Right lobe of liver (tissue), 6 donors: ENCODE data around the gene RAPGEF3. TPM values are rescaled to one million over a fixed set of nuclear protein-coding genes. Genes with fewer than 3 reads are reported as not detected.
A peak's percentile ranks its signal among the peaks of the same experiment; 100 is the strongest.

ENCODE experiments used
- ATAC-seq, 4 donors: fragments of 200-7000 bp; cut with Tn5 transposase; one replicate each; pipeline ENCODE4 v1.9.1; 2020; ENCODE audit warnings: mild to moderate bottlenecking in 4 of 4, moderate library complexity in 4 of 4
- DNase-seq, 3 donors: peaks; one replicate each; pipeline ENCODE4 v3.0.0-alpha.2; 2020
- H3K27ac ChIP-seq, 3 donors: fragments of 200-600 bp; one replicate each; pipeline ENCODE4 v1.8.0; 2022
- H3K27me3 ChIP-seq, 2 donors: fragments of 200-600 bp; one replicate each; pipeline ENCODE4 v1.8.0; 2022
- H3K36me3 ChIP-seq, 4 donors: fragments of 200-600 bp; sonication (generic) in 1 of 4; one replicate each; pipeline versions ENCODE4 v1.5.1 to v1.8.0; 2017 to 2022; ENCODE audit warnings: control low read depth in 1 of 4
- H3K4me1 ChIP-seq, 4 donors: fragments of 200-600 bp; sonication (generic) in 1 of 4; one replicate each; pipeline versions ENCODE4 v1.5.1 to v1.8.0; 2017 to 2022; ENCODE audit warnings: control low read depth in 1 of 4
- H3K4me3 ChIP-seq, 3 donors: fragments of 200-600 bp; one replicate each; pipeline ENCODE4 v1.8.0; 2022
- H3K9me3 ChIP-seq, 4 donors: fragments of 200-600 bp; sonication (generic) in 1 of 4; one replicate each; pipeline versions ENCODE4 v1.5.1 to v1.8.0; 2017 to 2022; ENCODE audit warnings: control low read depth in 1 of 4
- CTCF ChIP-seq, 4 donors: fragments of 200-600 bp in 3 of 4; fragments of 450-650 bp in 1 of 4; IDR thresholded peaks; one replicate each; pipeline versions ENCODE4 v1.5.1 to v1.8.0; 2016 to 2022; ENCODE audit warnings: antibody characterized with exemption in 4 of 4, mild to moderate bottlenecking in 2 of 4
- POLR2A ChIP-seq: fragments of 450-650 bp; IDR thresholded peaks from one replicate; pipeline ENCODE4 v1.6.1; 2017; ENCODE audit warnings: antibody characterized with exemption, mild to moderate bottlenecking
- WGBS: methylation state at CpG from one replicate; pipeline ENCODE4 v1.1.6; 2018; ENCODE audit warnings: low coverage, low lambda C conversion rate; ENCODE audit not compliant: insufficient coverage; ENCODE audit errors: missing lambda C conversion rate; 5-methylcytosine and 5-hydroxymethylcytosine counted together
- intact Hi-C, 2 donors: fragments of 100-400 bp; cut with DNase I; formaldehyde crosslinking; loops; one replicate each; pipeline versions ENCODE4 v1.11.2 to v1.14.1; 2022
- total RNA-seq, 6 experiments: library from RNA; depleted of rRNA in 2 of 6; stranded (reverse); fragments of >200 nt in 2 of 6; fragmentation: NEBNext Ultra II Directional in 3 of 6; extraction: Animal tissue kit (Norgen Biotek cat#: 25700) in 3 of 6; gene quantifications; one replicate each; pipeline versions ENCODE4 v1.1.0 to v1.2.4, GENCODE V29; 2016 to 2023
- donor health status: DM: no; HTN: yes; CAD: no.
- donor health status: DM: no; HTN: no; CAD: no.
- donor health status: DM: no; HTN: no; CAD: no.
- donor health status: DM: no; HTN: yes; CAD: no.
- donor health status: DM: no; HTN: yes; CAD: no.

The RAPGEF3 gene
- total RNA-seq, 6 experiments from 2014 or later: 0.81 to 4.6 (median 2.6) TPM

GRCh38 chr12:47789712-47790489, 31.2 kb upstream of the RAPGEF3 start:
- Histone ChIP-seq H3K4me3 (no peak overlapping the region), H3K27me3 (no peaks in the 10 kb centered on the region), H3K4me1 (no peaks in the 10 kb centered on the region), H3K27ac (no peak overlapping the region), H3K36me3 (peaks cover 0 to 23% (median 7%) of the 10 kb centered on the region in 4 donors), H3K9me3 (no peaks in the 10 kb centered on the region)
- 63% methylated on average over 3 of the region's 22 CpGs for WGBS
- TF ChIP-seq POLR2A (no peak), CTCF (IDR thresholded peaks at IDR 0.05) (no peak)
- DNase-seq (peak in 1 of 3 donors; percentile 42), ATAC-seq (no peak)
- intact Hi-C loops: no loop called here

- 80% methylated on average over 1 of the region's 5 CpGs for WGBS
- intact Hi-C loops: no loop called here
- no peaks in the 10 kb centered on the region for H3K4me1 ChIP-seq
- H3K9me3 ChIP-seq: no peaks in the 10 kb centered on the region
- peaks cover 0 to 28% (median 13%) of the 10 kb centered on the region in 4 donors for H3K36me3 ChIP-seq
- H3K27ac ChIP-seq: no peak overlapping the region
- H3K4me3 ChIP-seq: no peak overlapping the region
- TF ChIP-seq POLR2A (no peak), CTCF (IDR thresholded peaks at IDR 0.05) (no peak)
- H3K27me3 ChIP-seq: no peaks in the 10 kb centered on the region
- no peak for DNase-seq
- no peak for ATAC-seq
These were observed 30.5 kb upstream of the RAPGEF3 start for GRCh38 chr12:47789141-47789540.

GRCh38 chr12:47787596-47788319, 29.1 kb upstream of the RAPGEF3 start:
- TF ChIP-seq POLR2A: no peak
- no peak for TF ChIP-seq CTCF (IDR thresholded peaks at IDR 0.05)
- H3K27me3 ChIP-seq: no peaks in the 10 kb centered on the region
- no peak for ATAC-seq
- no peak for DNase-seq
- peaks cover 0 to 27% (median 13%) of the 10 kb centered on the region in 4 donors for H3K36me3 ChIP-seq
- H3K4me1 ChIP-seq: no peaks in the 10 kb centered on the region
- no peak overlapping the region for H3K27ac ChIP-seq
- intact Hi-C loops: no loop called here
- WGBS: 74% methylated on average over 6 of the region's 14 CpGs
- no peaks in the 10 kb centered on the region for H3K9me3 ChIP-seq
- no peak overlapping the region for H3K4me3 ChIP-seq

- no peak for TF ChIP-seq POLR2A
- TF ChIP-seq CTCF (IDR thresholded peaks at IDR 0.05): no peak
- Histone ChIP-seq H3K36me3 (peaks cover 0 to 29% (median 10%) of the 10 kb centered on the region in 4 donors), H3K27ac (no peak overlapping the region), H3K4me1 (no peaks in the 10 kb centered on the region), H3K4me3 (no peak overlapping the region), H3K9me3 (no peaks in the 10 kb centered on the region), H3K27me3 (no peaks in the 10 kb centered on the region)
- DNase-seq (no peak), ATAC-seq (no peak)
- 83% methylated on average over 1 of the region's 10 CpGs for WGBS
- intact Hi-C loops: no loop called here
These were observed 28.1 kb upstream of the RAPGEF3 start for GRCh38 chr12:47786662-47787280.
